Peyer's patch (tissue), 4 donors: Measurements from ENCODE around the gene ATP2B2.

ENCODE experiments used
- POLR2A ChIP-seq, 2 donors: fragments of 450-650 bp; IDR thresholded peaks; one replicate each; pipeline ENCODE4 v1.5.1; 2017; ENCODE audit warnings: antibody characterized with exemption in 2 of 2, mild to moderate bottlenecking in 2 of 2, moderate library complexity in 2 of 2
- TF ChIP-seq, protein P1 (sequence below), 6 experiments: fragments of 450-650 bp in 4 of 6; fragments of 200-600 bp in 2 of 6; sonication (generic) in 1 of 6; IDR thresholded peaks; one replicate each; pipeline ENCODE4 v1.5.1; 2017 to 2019; ENCODE audit warnings: antibody characterized with exemption in 6 of 6, mild to moderate bottlenecking in 3 of 6, moderate library complexity in 1 of 6

- TF ChIP-seq, protein P1, sequence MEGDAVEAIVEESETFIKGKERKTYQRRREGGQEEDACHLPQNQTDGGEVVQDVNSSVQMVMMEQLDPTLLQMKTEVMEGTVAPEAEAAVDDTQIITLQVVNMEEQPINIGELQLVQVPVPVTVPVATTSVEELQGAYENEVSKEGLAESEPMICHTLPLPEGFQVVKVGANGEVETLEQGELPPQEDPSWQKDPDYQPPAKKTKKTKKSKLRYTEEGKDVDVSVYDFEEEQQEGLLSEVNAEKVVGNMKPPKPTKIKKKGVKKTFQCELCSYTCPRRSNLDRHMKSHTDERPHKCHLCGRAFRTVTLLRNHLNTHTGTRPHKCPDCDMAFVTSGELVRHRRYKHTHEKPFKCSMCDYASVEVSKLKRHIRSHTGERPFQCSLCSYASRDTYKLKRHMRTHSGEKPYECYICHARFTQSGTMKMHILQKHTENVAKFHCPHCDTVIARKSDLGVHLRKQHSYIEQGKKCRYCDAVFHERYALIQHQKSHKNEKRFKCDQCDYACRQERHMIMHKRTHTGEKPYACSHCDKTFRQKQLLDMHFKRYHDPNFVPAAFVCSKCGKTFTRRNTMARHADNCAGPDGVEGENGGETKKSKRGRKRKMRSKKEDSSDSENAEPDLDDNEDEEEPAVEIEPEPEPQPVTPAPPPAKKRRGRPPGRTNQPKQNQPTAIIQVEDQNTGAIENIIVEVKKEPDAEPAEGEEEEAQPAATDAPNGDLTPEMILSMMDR (IDR thresholded peaks at IDR 0.05): no peak
- TF ChIP-seq POLR2A (IDR thresholded peaks at IDR 0.05): no peak
These were observed 213.7 kb downstream of the ATP2B2 start for GRCh38 chr3:10291641-10292040.
